PC-9 (cell line): ENCODE measurements around the gene PAQR4. TPM values are rescaled to one million over a fixed set of nuclear protein-coding genes. Genes with fewer than 3 reads are reported as not detected.

Experiments
- BruUV-seq: library from RNA; stranded (reverse); fragments of 400-500 nt; replicated peaks from 2 replicates; lab custom pipeline; 2021; lab: Mats Ljungman, UMichigan
- CTCF ChIA-PET: fragments of 300-600 bp; sonication (Branson Sonifier 250); formaldehyde crosslinking; loops from one replicate; lab custom pipeline; 2022; ENCODE audit warnings: antibody characterized with exemption; lab: Charles Lee
- POLR2A ChIA-PET: fragments of 300-600 bp; sonication (Branson Sonifier 250); formaldehyde crosslinking; loops from one replicate; lab custom pipeline; 2022; ENCODE audit warnings: antibody characterized with exemption; ENCODE audit not compliant: unreplicated experiment; lab: Charles Lee
- DNase-seq, 2 experiments: peaks; one replicate each; pipeline versions ENCODE4 v3.0.0 to v3.0.0-alpha.2; 2015 to 2022; ENCODE audit warnings: mixed read lengths in 1 of 2
- H2AFZ ChIP-seq: fragments of 200-600 bp; sonication (generic); 2 replicates; pipeline ENCODE4 v1.8.1; 2017; ENCODE audit warnings: antibody characterized with exemption
- H3F3A ChIP-seq: fragments of 200-600 bp; sonication (generic); 2 replicates; pipeline ENCODE4 v1.8.1; 2017; ENCODE audit warnings: antibody characterized with exemption, mild to moderate bottlenecking, low read depth; ENCODE audit not compliant: insufficient read depth
- H3K27ac ChIP-seq: fragments of 200-600 bp; sonication (generic); 2 replicates; pipeline ENCODE4 v1.6.1; 2016; ENCODE audit warnings: mixed run types
- H3K27me3 ChIP-seq: fragments of 200-600 bp; sonication (generic); 2 replicates; pipeline ENCODE4 v1.6.1; 2016; ENCODE audit warnings: low read depth, mixed run types; ENCODE audit not compliant: insufficient read depth
- H3K36me3 ChIP-seq: fragments of 200-600 bp; sonication (generic); 2 replicates; pipeline ENCODE4 v1.6.1; 2016; ENCODE audit warnings: low read depth, mixed run types
- H3K4me1 ChIP-seq: fragments of 200-600 bp; sonication (generic); replicated peaks from 2 replicates; pipeline ENCODE4 v1.6.1; 2016; ENCODE audit warnings: mixed run types; ENCODE audit not compliant: insufficient read depth
- H3K4me2 ChIP-seq: fragments of 200-600 bp; sonication (generic); 2 replicates; pipeline ENCODE4 v1.6.1; 2017; ENCODE audit warnings: mixed run types
- H3K4me3 ChIP-seq: fragments of 200-600 bp; sonication (generic); 2 replicates; pipeline ENCODE4 v1.6.1; 2016; ENCODE audit warnings: mixed run types
- H3K79me2 ChIP-seq: fragments of 200-600 bp; sonication (generic); 2 replicates; pipeline ENCODE4 v1.6.1; 2017; ENCODE audit warnings: low read depth, mixed run types
- H3K9me2 ChIP-seq: fragments of 200-600 bp; sonication (generic); 2 replicates; pipeline ENCODE4 v1.8.1; 2017; ENCODE audit warnings: mild to moderate bottlenecking; ENCODE audit not compliant: insufficient read depth
- H3K9me3 ChIP-seq: fragments of 200-600 bp; sonication (generic); 2 replicates; pipeline ENCODE4 v1.8.1; 2016; ENCODE audit warnings: low read depth; ENCODE audit not compliant: insufficient read depth
- H4K20me1 ChIP-seq: fragments of 200-600 bp; sonication (generic); 2 replicates; pipeline ENCODE4 v1.8.1; 2017; ENCODE audit not compliant: insufficient read depth
- CTCF ChIP-seq: fragments of 200-600 bp; sonication (generic); conservative IDR thresholded peaks from 2 replicates; pipeline ENCODE4 v1.6.1; 2017; ENCODE audit warnings: mixed run types, antibody characterized with exemption, mild to moderate bottlenecking, moderate library complexity
- EZH2 ChIP-seq: fragments of 200-600 bp; sonication (generic); IDR thresholded peaks from 2 replicates; pipeline ENCODE4 v1.8.0; 2017; ENCODE audit warnings: antibody characterized with exemption, low read depth
- intact Hi-C: fragments of 100-400 bp; cut with micrococcal nuclease; formaldehyde crosslinking; loops from one replicate; pipeline ENCODE4 v1.10.0; 2022; ENCODE audit not compliant: unreplicated experiment
- total RNA-seq: library from RNA; stranded (reverse); gene quantifications from 2 replicates; pipeline ENCODE4 v1.2.3, GENCODE V29; 2021

The PAQR4 gene
- total RNA-seq, 1 experiment from 2014 or later = 40.7 TPM

GRCh38 chr16:2976201-2976600 lies 7.1 kb downstream of the PAQR4 start:
- TF ChIP-seq EZH2 (no peak), CTCF (no peak)
- DNase-seq = no peak
- H2AFZ ChIP-seq = no peak overlapping the region
- POLR2A ChIA-PET = interaction anchor here (0.6 kb wide), 1 partner anchor 12 kb away, joined by 3 read pairs; no protein-coding TSS in a partner anchor
- no peaks in the 10 kb centered on the region; the same call in 1 of the 2 replicates for H4K20me1 ChIP-seq
- H3K4me3 ChIP-seq = no peak overlapping the region
- no TSS peak for BruUV-seq
- no peak overlapping the region for H3K27ac ChIP-seq
- H3K9me2 ChIP-seq = no peaks in the 10 kb centered on the region
- CTCF ChIA-PET = no interaction called here
- H3K4me2 ChIP-seq = no peak overlapping the region
- H3K4me1 ChIP-seq = peaks cover 11% of the 10 kb centered on the region
- no peaks in the 10 kb centered on the region for H3K9me3 ChIP-seq
- H3K27me3 ChIP-seq = no peaks in the 10 kb centered on the region
- H3K79me2 ChIP-seq = peaks cover 10% of the 10 kb centered on the region
- peaks cover 14% of the 10 kb centered on the region; the same call in 1 of the 2 replicates for H3F3A ChIP-seq
- intact Hi-C loops = no loop called here
- no peaks in the 10 kb centered on the region for H3K36me3 ChIP-seq

- peaks cover 19% of the 10 kb centered on the region; the same call in 1 of the 2 replicates for H3F3A ChIP-seq
- TF ChIP-seq EZH2 = no peak
- no peak for TF ChIP-seq CTCF
- H3K27me3 ChIP-seq = no peaks in the 10 kb centered on the region
- no peak overlapping the region for H2AFZ ChIP-seq
- no peaks in the 10 kb centered on the region for H3K9me3 ChIP-seq
- H3K4me3 ChIP-seq = no peak overlapping the region
- ChIA-PET CTCF (no interaction called here), POLR2A (no interaction called here)
- no peak overlapping the region for H3K27ac ChIP-seq
- H3K4me2 ChIP-seq = no peak overlapping the region
- no peak for DNase-seq
- no TSS peak for BruUV-seq
- no peaks in the 10 kb centered on the region; the same call in 1 of the 2 replicates for H4K20me1 ChIP-seq
- H3K36me3 ChIP-seq = no peaks in the 10 kb centered on the region
- H3K4me1 ChIP-seq = peaks cover 13% of the 10 kb centered on the region
- peaks cover 10% of the 10 kb centered on the region for H3K79me2 ChIP-seq
- H3K9me2 ChIP-seq = no peaks in the 10 kb centered on the region
- intact Hi-C loops = no loop called here
Observed at GRCh38 chr16:2976673-2977072, 7.5 kb downstream of the PAQR4 start.

- Histone ChIP-seq H3K79me2 (peaks cover 10% of the 10 kb centered on the region), H3K27me3 (no peaks in the 10 kb centered on the region), H3K27ac (no peak overlapping the region), H4K20me1 (no peaks in the 10 kb centered on the region; the same call in 1 of the 2 replicates), H2AFZ (no peak overlapping the region), H3K4me2 (no peak overlapping the region), H3K36me3 (no peaks in the 10 kb centered on the region), H3K9me2 (no peaks in the 10 kb centered on the region), H3F3A (peaks cover 21% of the 10 kb centered on the region; the same call in 1 of the 2 replicates), H3K9me3 (no peaks in the 10 kb centered on the region), H3K4me3 (no peak overlapping the region), H3K4me1 (peaks cover 13% of the 10 kb centered on the region)
- no peak for DNase-seq
- TF ChIP-seq CTCF = no peak
- TF ChIP-seq EZH2 = no peak
- ChIA-PET POLR2A (no interaction called here), CTCF (no interaction called here)
- no TSS peak for BruUV-seq
- intact Hi-C loops = no loop called here
Observed at GRCh38 chr16:2977440-2977839, 8.3 kb downstream of the PAQR4 start.
